HG03045 (cell line): ENCODE data around the gene XPC.
A peak's percentile ranks its signal among the peaks of the same experiment; 100 is the strongest.
"Not testable (repeated sequence)": the region's sequence is repeated elsewhere in the genome, so short reads cannot be mapped to it uniquely, and the experiment has no call there.

Experiments used
- ATAC-seq: cut with Tn5 transposase; IDR thresholded peaks from one replicate; pipeline ENCODE4 v1.9.1; 2021; ENCODE audit warnings: mild to moderate bottlenecking, moderate library complexity; ENCODE audit not compliant: unreplicated experiment

XPC gene

GRCh38 chr3:14178247-14179113, at the start of gene XPC, which contains the start of gene LSM3:
XPC (minus strand) TSS chr3:14178601; CDS start chr3:14178568, 33 bp downstream.
LSM3 (plus strand) TSS chr3:14178817; CDS start chr3:14178861, 44 bp downstream.
- peak; percentile 94 for ATAC-seq

GRCh38 chr3:14227856-14228255, 49.5 kb upstream of the XPC start:
- ATAC-seq = no peak

- ATAC-seq = not testable (repeated sequence)
Measured at GRCh38 chr3:14226351-14226750, 48.0 kb upstream of the XPC start.

- ATAC-seq = no peak
Measured at GRCh38 chr3:14225421-14225820, 47.0 kb upstream of the XPC start.

GRCh38 chr3:14224895-14225294, 46.5 kb upstream of the XPC start:
- ATAC-seq = no peak

- no peak for ATAC-seq
Measured at GRCh38 chr3:14223595-14223994, 45.2 kb upstream of the XPC start.

- ATAC-seq = no peak
Measured at GRCh38 chr3:14222900-14223594, 44.6 kb upstream of the XPC start.

- ATAC-seq = no peak
Measured at GRCh38 chr3:14222457-14222856, 44.1 kb upstream of the XPC start.

GRCh38 chr3:14221902-14222301, 43.5 kb upstream of the XPC start:
- no peak for ATAC-seq

GRCh38 chr3:14220933-14221332, 42.5 kb upstream of the XPC start:
- ATAC-seq = no peak

GRCh38 chr3:14218355-14218754, 40.0 kb upstream of the XPC start:
- no peak for ATAC-seq

- ATAC-seq = no peak
Measured at GRCh38 chr3:14216257-14217048, 38.1 kb upstream of the XPC start.

- ATAC-seq = no peak
Measured at GRCh38 chr3:14214764-14215163, 36.4 kb upstream of the XPC start.

GRCh38 chr3:14213066-14213774, 34.8 kb upstream of the XPC start:
- no peak for ATAC-seq

- ATAC-seq = no peak
Measured at GRCh38 chr3:14212032-14212431, 33.6 kb upstream of the XPC start.

GRCh38 chr3:14211621-14212020, 33.2 kb upstream of the XPC start:
- no peak for ATAC-seq

GRCh38 chr3:14210843-14211594, 32.6 kb upstream of the XPC start:
- ATAC-seq = no peak

- no peak for ATAC-seq
Measured at GRCh38 chr3:14210290-14210688, 31.9 kb upstream of the XPC start.

GRCh38 chr3:14209581-14210289, 31.3 kb upstream of the XPC start:
- ATAC-seq = no peak
